GM23338 (cell line): ENCODE data around the gene RNF166. TPM values are rescaled to one million over a fixed set of nuclear protein-coding genes. Genes with fewer than 3 reads are reported as not detected.

Experiments
- CREB1 ChIP-seq: fragments of 250-450 bp; sonication (Bioruptor Pico); IDR thresholded peaks from 2 replicates; pipeline ENCODE4 v1.5.0; 2020; ENCODE audit warnings: low read depth, mild to moderate bottlenecking, moderate library complexity
- ETS1 ChIP-seq: IDR thresholded peaks from 2 replicates; pipeline ENCODE4 v1.6.1; 2016; ENCODE audit warnings: antibody characterized with exemption
- EZH2 ChIP-seq: fragments of 200-600 bp; sonication (generic); IDR thresholded peaks from one replicate; pipeline ENCODE4 v1.8.0; 2017; ENCODE audit warnings: antibody characterized with exemption, mild to moderate bottlenecking, low read depth; ENCODE audit not compliant: unreplicated experiment
- JUNB ChIP-seq: IDR thresholded peaks from one replicate; pipeline ENCODE4 v1.6.1; 2016; ENCODE audit warnings: antibody characterized with exemption; ENCODE audit not compliant: unreplicated experiment
- NANOG ChIP-seq: IDR thresholded peaks from 2 replicates; pipeline ENCODE4 v1.6.1; 2016; ENCODE audit warnings: antibody characterized with exemption, borderline replicate concordance
- STAT1 ChIP-seq: IDR thresholded peaks from one replicate; pipeline ENCODE4 v1.6.1; 2016; ENCODE audit warnings: antibody characterized with exemption; ENCODE audit not compliant: unreplicated experiment
- ZNF114 ChIP-seq: fragments of 250-450 bp; sonication (Bioruptor Pico); IDR thresholded peaks from 2 replicates; pipeline ENCODE4 v1.5.0; 2020; ENCODE audit warnings: mild to moderate bottlenecking, moderate library complexity
- ZNF331 ChIP-seq: fragments of 250-450 bp; sonication (Bioruptor Pico); IDR thresholded peaks from 2 replicates; pipeline ENCODE4 v1.5.0; 2020; ENCODE audit warnings: low read depth, mild to moderate bottlenecking, moderate library complexity
- ZNF462 ChIP-seq: fragments of 250-450 bp; sonication (Bioruptor Pico); IDR thresholded peaks from 2 replicates; pipeline ENCODE4 v1.5.0; 2020; ENCODE audit warnings: mild to moderate bottlenecking, moderate library complexity
- polyA plus RNA-seq: library from polyadenylated mRNA; unstranded; fragments of >200 nt; fragmentation: Nextera tagmentation; extraction: Ambion mirVana; gene quantifications from 2 replicates; pipeline ENCODE4 v1.2.1, GENCODE V29; 2016
- total RNA-seq: library from RNA; depleted of rRNA; stranded (reverse); fragments of >200 nt; shearing (Covaris generic); gene quantifications from 2 replicates; pipeline ENCODE4 v1.2.3, GENCODE V29; 2014

The RNF166 gene
- total and polyA plus RNA-seq, 2 experiments from 2014 or later, result 24.9 to 43.4 TPM

DNA sequence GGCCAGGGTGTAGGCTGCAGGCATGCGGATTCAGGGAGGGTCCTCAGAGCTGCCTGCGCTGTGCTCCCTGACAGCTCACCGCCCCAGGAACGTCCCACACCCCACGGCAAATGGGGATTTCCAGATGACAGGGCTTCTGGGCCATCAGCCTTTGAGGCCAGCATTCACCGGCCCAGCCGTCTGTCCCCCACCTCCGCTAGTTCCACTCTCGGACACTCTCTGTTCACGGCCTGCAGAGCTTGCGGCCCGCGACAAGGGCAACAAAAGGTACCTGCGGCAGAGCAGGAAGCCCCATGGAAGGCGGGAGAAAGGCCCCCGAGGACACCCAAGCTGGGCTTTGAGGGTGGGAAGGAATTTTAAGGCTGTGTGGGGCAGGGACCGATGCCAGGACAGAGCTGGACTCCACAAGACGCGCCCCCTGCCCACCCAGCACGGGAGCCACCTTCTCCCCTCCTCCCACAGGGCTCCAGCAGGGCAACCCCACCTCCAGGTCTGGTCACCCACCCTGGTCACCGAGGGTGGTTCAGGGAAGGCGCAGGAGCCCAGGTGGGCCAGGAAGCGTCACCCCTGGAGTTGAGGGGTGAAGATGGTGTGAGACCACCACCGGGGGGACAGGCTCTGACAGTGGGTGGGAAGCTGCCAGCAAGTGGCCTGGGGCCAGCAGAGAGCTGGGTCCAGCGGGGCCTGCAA lies 49.8 kb downstream of the RNF166 start (continued):
- no peak for TF ChIP-seq ZNF462 (CRISPR knock-in tag)
- no peak for TF ChIP-seq CREB1 (CRISPR knock-in tag)
- no peak for TF ChIP-seq NANOG
- no peak for TF ChIP-seq STAT1
- no peak for TF ChIP-seq EZH2
- no peak for TF ChIP-seq JUNB
- TF ChIP-seq ETS1, result no peak
- no peak for TF ChIP-seq ZNF114 (CRISPR knock-in tag)
- TF ChIP-seq ZNF331 (CRISPR knock-in tag), result no peak
